HL-60 (cell line): ENCODE measurements around the gene ASTN2.

ENCODE experiments used
- POLR2AphosphoS5 ChIP-seq: IDR thresholded peaks from 2 replicates; pipeline ENCODE4 v1.6.1; 2012; ENCODE audit warnings: low read depth
- REST ChIP-seq: IDR thresholded peaks from 2 replicates; pipeline ENCODE4 v1.6.1; 2012; ENCODE audit warnings: low read depth; ENCODE audit not compliant: insufficient replicate concordance
- TF ChIP-seq, protein P1 (sequence below): IDR thresholded peaks from one replicate; pipeline ENCODE4 v1.5.1; 2011; ENCODE audit warnings: low read length, control low read depth, inconsistent platforms; ENCODE audit not compliant: insufficient read depth

- TF ChIP-seq, protein P1, sequence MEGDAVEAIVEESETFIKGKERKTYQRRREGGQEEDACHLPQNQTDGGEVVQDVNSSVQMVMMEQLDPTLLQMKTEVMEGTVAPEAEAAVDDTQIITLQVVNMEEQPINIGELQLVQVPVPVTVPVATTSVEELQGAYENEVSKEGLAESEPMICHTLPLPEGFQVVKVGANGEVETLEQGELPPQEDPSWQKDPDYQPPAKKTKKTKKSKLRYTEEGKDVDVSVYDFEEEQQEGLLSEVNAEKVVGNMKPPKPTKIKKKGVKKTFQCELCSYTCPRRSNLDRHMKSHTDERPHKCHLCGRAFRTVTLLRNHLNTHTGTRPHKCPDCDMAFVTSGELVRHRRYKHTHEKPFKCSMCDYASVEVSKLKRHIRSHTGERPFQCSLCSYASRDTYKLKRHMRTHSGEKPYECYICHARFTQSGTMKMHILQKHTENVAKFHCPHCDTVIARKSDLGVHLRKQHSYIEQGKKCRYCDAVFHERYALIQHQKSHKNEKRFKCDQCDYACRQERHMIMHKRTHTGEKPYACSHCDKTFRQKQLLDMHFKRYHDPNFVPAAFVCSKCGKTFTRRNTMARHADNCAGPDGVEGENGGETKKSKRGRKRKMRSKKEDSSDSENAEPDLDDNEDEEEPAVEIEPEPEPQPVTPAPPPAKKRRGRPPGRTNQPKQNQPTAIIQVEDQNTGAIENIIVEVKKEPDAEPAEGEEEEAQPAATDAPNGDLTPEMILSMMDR = no peak
- TF ChIP-seq POLR2AphosphoS5 (no peak), REST (no peak)
Measured at GRCh38 chr9:116940614-116941215, 474.1 kb downstream of the ASTN2 start.
